SKM-1 (cell line): Measurements from ENCODE around the gene TULP4.
"Not testable (repeated sequence)": the region's sequence is repeated elsewhere in the genome, so short reads cannot be mapped to it uniquely, and the experiment has no call there.

ENCODE experiments used
- DNase-seq: peaks from one replicate; lab custom pipeline; 2025; ENCODE audit not compliant: unreplicated experiment; lab: John Stamatoyannopoulos, UW

Gene TULP4

DNA sequence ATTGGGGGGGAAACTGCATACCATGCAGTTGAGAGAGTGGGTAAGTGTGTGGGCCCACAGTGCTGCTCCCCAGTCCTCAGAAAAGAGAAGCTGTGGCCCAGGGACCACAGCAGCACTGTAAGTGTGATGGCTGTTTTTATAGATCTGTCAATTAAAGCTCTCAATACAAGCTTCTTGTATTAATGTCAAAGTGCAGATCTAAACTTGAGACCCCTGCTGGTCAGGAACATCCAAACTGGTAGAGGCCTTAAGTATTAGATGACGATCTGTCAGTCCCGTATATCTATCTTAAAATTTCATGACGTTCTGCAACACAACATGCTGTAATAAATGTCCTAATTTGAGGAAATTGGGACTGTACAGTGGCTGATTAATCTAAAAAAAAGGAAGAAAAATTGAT lies 74.8 kb downstream of the TULP4 start:
- no peak for DNase-seq

DNA sequence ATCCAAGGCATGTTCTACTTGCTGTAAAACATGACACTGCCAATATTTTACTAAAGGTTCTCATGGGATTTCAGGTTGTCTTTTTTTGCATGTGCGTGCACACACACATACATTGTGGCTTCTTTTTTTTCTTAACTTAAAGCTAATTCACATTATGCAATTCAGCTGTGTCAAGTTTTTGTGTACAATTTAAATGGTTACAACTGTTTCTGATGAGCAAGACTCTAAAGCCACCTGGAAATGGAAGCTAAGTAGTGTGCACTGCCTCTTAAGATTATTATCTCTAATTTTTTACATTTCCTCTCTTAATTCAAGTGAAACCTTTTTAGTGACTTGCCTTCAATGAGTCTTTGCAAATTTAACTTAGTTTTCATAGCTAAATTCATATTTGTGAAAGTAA lies 75.3 kb downstream of the TULP4 start:
- no peak for DNase-seq

DNA sequence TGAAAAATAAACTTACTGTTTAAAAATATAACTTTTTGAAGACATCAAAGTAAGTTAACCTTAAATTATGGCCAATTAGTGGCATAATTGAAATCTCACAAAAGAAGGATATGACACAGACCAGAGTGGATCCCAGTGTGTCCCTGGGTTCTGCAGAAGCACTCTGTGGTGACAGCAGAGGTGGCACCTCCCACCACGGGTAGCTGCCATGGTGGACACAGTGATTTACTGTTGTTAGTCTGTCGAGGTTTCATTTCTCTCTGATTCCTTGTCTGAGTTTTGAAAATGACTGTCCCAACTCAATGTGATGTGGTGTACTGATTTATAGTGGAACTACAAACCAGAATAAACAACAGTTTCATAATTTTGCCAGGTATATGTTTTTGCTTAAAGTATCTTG lies 76.5 kb downstream of the TULP4 start:
- DNase-seq, result no peak

DNA sequence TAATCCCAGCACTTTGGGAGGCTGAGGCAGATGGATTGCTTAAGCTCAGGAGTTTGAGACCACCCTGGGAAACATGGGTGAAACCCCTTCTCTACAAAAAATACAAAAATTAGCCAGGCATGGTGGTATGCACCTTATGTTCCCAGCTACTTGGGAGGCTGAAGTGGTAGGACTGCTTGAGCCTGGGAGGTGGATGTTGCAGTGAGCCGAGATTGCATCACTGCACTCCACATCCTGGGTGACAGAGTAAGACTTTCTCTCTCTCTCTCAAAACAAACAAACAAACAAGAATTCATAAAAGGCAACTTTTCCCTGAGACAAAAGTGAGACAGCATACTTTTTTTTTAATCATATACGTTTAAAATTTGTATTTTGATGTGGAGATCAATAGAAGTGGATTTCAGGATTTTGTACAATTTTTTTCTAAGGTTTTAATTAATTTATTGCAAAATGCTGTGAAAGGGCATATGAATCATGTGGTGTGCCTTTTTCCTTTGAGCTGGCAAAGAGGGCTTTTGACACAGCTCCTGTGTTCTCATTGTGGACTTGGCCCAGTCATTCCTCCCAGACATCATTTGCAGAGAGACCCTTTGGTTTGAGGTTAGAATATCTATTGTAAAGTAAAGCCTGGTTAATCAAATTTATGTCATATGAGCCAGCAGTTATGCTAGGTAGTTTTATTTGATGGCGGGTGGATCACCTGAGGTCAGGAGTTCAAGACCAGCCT lies 77.1 kb downstream of the TULP4 start:
- no peak for DNase-seq

DNA sequence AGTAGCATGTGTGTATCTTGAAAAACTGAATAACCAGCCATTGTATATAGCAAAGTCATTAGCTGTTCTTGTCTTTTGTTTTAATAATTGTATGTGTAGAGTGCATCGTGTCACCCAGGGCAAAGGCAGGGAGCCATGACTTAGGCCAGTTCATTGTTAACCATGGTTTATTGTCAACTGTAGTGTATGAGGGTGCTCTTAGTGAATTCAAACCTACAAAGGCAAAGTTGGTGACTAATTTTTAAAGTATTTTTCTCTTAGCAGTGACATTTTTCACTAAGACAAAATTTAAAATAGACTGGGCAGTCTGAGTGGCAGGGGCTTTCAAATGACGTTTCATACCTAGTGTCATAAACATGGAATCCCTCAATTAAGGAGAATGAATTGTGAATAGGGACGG lies 79.0 kb downstream of the TULP4 start:
- DNase-seq, result no peak

DNA sequence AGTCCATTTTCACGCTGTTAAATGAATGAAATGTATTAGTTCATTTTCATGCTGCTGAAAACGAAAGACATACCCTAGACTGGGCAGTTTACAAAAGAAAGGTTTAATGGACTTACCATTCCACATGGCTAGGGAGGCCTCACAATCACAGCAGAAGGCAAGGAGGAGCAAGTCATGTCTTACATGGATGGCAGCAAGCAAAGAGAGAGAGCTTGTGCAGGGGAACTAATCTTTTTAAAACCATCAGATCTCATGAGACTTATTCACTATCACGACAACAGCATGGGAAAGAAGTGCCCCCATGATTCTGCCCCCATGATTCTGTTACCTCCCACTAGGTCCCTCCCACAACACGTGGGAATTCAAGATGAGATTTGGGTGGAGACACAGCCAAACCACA lies 79.7 kb downstream of the TULP4 start:
- DNase-seq, result not testable (repeated sequence)

DNA sequence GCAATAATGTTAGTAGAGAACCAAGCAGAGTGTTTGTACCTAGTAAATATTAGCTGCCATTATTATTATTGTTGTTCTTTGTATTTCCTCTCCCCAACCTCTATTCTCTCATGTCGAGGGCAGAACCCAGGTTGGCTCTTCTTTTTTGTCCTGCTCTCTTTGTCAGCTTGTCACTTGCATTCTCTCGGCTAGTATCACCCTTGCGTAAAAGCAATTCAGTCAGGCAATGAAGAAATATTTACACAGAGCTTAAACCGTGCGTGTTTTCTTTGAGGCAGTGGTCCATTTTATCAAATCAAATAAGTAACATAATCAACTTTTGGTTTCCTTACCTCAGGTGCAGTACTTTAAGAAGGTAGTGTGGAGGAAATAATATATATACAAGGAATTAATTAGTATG lies 83.9 kb downstream of the TULP4 start:
- DNase-seq, result no peak

DNA sequence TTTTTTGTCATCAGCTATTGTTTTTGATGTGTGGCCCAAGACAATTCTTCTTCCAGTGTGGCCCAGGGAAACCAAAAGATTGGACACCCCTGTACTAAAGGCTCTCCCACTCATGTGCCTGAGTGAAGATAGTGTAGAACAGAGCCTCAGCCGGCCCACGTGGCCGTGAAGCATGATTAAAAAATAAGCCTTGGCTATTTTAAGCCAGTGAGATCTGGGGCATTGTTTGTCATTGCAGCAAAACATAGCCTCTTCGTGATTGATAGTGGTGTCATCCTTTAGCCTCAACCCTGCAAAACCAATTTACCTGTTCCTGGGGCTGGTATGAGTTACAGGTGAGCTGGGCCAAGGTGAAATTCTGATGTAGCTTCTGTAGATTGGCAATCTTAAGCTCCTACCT lies 85.3 kb downstream of the TULP4 start:
- DNase-seq, result no peak

DNA sequence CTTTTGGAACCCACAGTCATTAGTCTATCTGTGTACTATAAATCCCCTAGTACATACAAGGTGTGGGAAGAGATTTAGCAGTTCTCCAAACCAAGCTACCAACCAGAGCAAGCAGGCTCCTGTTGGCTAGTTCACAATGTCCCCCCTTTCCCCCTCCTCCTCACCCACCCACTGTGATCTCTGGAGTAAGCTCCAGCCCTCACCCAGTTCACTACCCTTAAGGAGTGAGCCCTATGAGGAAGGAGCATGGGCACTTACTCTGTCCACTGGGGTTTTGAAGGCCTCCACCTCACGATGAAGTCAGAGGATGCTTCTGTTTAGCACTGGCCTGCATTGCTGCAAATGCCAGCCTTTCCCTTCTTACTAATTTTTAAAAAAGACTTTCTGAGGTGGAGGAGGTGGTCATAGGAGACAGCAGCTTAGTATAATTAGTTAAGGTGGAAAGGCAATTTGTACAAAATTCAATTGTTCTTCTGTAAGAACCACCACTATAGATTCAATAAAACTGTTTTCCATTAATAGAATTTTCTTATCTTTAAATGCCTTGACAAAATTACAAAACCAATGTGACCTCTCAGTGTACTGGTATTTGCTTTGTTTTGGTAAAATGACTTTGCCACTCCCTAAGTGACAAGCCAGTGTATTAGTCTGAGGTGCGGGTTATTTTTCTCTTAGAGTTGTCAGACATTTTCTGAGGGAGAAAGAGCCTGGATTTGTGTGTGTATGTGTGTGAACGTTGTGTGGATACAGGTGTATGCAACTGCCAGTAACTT lies 86.2 kb downstream of the TULP4 start:
- no peak for DNase-seq

DNA sequence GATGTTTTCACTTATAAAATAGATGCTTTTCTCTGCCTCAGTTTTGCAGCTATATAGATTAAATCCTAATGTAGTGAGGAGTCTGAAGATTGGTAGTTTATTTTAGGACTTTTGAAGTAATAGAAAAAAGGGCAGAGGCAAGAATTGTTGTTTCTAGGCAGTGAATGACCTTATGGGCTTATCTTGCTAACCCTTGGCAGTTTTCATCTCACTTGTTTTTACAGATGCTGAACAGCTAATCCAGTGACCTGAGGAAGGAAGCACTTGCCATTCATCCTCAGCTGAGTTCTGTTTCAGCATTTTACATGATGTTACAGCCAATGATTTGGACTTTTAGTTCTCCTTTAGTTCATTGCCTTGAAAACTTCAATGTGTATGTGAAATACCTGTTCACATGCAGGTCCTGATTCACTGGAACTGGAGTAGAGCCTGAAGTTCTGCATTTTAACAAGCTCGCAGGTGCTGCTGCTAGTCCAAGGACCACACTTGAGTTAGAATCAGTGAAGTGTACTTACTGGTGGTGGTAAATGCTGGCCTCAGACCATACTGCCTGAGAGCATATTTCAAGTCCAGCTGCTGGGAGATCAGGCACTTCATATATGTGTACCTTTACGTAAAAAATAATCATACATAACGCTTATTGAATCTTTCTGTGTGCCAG lies 86.9 kb downstream of the TULP4 start:
- DNase-seq, result no peak

DNA sequence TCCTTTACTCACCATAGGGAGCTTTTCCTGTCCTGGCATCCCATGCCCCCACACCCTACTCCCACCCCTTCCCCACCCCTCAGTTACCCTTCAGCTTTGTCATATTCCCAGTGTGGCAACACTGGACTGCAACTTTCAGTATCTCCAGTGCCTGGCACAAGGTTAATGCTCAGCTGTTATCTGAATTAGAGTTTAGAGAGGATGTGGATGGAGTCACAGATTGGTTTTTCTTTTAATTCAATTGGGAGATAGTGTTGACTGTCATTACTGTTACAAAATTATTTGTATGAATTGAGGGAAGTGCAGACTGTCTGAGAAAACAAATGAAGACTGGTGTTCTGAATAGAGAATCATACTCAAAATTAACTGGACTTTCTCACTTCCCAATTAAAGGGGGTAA lies 89.9 kb downstream of the TULP4 start:
- DNase-seq, result no peak

DNA sequence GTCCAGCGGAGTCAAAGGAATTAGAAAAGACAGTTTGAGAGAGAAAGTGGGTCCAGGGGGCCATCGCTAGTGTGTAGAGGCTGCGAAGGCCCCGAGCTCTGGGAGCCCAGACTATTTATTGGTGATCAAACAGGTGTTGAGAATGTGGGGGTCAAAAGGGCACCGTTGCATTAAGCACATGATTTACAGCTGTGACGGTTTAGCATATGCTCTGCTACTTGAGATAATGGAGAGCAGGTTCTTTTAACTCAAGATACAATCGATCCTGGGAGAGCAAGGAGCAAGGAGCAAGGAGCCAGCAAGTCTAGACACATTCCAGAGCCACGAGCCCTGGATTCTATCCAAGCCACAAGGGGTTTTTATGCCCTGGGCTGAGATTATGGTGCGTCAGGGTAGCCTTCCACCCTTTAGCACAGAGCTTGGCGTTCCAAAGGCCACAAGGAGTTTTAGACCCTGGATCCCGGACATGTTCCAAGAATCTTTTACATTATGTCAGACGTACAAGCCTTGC lies 93.1 kb downstream of the TULP4 start:
- DNase-seq, result not testable (repeated sequence)

DNA sequence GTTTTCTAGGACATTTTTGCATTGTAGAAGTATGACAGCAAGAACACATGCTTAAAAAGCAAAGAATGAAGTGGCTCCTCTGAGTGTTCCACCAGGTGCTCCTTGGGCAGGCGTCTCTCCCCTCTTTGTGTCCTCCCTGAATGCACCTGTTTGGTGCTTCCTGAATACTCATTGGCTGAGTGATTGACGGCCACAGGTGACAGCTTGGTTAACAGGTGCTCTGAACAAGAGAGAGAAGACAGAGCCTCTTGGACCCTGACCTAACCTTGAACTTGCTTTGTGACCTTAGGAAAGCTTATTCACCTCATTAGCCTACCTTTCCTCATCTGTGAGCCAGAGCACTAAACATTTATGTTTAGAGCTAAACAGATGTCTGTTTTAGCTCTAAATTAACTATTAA lies 93.7 kb downstream of the TULP4 start:
- DNase-seq, result no peak

DNA sequence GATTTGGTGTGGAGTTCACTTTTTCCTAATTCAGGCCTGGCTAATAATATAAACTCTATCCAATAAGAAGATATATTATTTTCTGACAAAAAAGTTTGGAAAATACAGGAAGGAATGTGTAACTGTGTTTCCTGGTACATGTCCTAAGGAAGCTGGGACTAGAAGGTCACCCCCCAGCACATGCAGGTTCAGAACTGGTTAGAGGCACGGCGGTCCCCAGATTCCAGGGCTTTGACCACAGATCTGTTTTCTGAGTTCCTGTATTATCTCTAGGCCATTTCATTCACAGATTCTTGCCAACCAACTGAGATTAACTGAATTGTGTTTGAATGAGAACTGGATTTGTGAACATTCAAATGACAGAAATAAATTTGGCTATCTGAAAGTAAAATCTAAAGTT lies 94.5 kb downstream of the TULP4 start:
- no peak for DNase-seq

DNA sequence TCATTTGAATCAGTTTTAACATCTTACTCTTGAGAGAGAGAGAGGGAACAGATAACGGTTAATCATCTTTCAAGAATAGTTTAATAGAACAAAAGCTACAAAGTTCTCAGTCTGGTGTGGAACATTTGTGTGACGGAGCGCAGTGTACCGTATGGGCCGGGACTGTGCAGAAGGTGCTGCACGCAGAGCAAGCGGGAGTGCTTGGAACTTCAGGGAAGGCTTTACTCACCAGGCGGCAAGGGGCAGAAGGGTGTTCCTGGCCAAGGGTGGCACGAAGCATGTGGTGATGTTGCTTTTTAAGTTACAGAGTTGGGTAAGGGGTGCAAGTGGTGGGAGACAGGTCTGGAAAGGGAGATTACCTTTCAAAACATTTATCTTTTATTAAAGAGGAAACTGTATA lies 95.7 kb downstream of the TULP4 start:
- DNase-seq, result no peak

DNA sequence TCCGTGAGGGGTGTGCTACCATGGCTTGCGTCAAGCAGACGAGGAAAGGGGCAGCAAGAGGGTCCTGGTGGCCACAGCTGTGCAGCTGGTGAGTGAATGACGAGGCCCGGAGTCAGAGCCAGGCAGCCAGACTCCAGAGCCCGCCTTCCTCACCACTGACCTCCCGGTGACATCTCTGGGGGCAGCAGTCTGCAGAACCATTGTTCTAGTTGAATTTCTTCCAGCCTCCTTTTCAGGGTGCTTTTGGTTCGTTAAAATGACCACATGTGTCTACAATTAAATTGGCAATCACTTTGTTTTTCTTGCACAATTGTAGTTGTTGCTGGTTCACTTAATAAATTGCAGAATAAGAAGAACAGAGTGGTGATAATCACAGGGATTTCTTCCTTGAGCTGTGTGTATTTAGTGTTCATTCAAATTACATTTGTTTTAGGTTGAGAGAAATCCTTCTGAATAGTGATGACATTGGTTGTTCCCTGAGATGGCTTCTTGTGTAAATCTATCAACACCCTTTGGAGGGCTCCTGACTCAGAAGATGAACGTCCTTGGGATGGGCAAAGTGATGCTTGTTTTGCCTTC lies 96.4 kb downstream of the TULP4 start:
- DNase-seq, result no peak

DNA sequence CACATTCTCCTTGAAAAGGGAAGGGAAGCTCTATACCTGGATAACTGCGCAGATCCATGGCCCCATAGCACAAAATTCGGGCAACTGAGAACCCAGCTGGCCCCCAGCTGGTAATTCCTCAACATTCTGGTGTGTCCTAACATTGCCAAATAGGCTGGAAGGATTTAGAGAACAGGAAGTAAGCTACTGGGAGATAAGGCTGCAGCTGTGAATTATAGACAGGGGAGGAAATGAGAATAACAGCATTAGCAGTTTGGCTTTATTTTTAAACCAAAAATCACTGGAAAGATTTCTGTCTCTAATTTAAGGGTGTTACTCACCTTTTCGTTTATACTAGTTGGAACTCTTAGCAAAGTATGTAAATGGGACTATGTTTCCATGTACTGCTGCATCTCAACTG lies 97.2 kb downstream of the TULP4 start:
- DNase-seq, result no peak

DNA sequence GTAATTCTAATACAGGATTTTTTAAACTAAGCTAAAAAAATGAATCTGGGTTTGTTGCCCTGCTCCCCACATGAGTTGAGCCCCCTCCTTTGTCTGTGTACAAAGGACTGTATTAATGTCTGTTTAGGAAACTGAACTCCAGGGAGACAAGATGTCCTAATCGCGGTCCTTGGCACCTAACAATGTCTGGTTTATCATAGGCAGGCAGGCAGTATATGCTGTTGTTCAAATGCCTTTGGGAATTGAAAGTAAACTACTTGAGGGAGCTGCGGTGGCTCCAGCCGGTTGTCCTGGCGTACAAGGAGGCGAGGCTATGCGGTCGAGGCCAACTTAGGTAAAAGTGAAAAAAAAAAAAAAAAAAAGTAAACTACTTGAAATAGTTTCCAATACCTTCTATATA lies 98.5 kb downstream of the TULP4 start:
- no peak for DNase-seq

DNA sequence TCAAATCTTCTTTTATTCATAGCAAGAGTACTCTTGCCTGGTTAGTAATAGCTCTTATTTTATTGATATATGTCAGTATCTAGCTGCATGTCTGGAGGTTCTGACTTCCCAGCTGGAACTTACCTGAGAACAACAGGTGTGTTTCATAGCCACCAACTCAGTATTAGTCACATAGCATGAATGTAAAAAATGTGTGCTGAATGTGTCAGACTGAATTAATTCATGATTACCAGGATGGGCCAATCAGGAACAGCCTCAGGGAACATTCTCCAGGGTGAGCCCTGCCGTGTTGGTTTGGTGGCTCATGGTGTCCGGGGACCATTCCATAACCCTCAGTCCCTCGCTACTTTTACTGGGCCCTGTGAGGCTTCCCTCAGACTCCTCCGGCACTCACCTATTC lies 99.7 kb downstream of the TULP4 start:
- DNase-seq, result no peak

DNA sequence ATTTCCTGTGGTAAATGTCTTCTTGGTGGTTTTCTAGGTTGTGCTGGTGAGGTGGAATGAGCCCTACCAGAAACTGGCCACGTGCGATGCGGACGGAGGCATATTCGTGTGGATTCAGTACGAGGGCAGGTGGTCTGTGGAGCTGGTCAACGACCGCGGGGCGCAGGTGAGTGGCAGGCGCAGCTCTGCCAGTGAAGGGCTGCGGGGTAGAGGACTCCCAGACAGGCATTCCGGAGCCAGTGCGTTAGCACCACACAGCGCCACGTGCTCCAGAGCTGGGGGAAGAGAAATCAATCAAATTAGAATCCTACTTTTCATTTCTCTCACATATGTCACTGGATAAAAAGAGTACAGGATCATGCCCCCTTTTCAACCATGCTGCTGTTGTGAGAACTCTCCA lies 100.8 kb downstream of the TULP4 start:
- DNase-seq, result no peak

DNA sequence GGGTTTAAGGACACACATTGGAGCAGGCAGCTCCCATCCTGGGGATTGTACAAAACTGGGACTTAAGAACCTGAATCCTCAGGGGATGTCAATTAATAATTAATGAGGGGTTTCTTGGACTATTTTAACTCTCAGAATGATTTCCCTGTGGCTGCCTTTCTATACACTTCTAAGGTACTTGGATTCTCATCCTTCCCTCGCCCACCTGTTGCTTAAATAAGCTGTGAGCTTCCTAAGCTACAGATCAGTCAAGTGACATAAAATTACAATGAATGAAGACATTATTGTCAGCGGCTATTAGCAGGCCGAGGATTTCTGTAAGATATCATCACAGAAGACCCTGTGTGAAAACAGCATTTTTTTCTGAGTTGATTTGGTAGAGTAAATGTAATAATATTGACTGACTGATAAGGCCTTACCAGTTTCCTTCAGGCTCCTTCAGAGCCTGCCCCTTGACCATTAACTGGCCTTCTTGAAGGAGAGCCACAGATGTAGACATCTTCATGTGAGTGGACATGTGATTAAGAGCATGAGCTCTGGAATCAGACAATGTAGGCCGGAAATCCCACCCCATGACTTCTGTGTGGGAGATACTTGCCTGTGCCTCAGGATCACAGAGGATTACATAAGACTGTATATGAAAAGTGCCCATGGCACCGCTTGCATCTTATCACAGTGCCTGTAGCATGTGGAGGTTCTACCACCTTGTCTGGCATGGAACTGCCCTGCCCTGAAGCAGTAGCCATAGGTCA lies 101.7 kb downstream of the TULP4 start:
- no peak for DNase-seq
